HepG2 (cell line): ENCODE results near the gene ATF3. TPM values are rescaled to one million over a fixed set of nuclear protein-coding genes. Genes with fewer than 3 reads are reported as not detected.

Experiments used
- ATF1 ChIP-seq: IDR thresholded peaks from 2 replicates; pipeline ENCODE4 v1.6.1; 2016; ENCODE audit warnings: mild to moderate bottlenecking, control low read depth
- BHLHE40 ChIP-seq: IDR thresholded peaks from 2 replicates; pipeline ENCODE4 v1.6.1; 2011; ENCODE audit warnings: low read length, improper control_type of control experiment
- CAMTA2 ChIP-seq: sonication (generic); formaldehyde crosslinking; IDR thresholded peaks from 2 replicates; pipeline ENCODE4 v1.4.0; 2020; ENCODE audit warnings: mild to moderate bottlenecking, missing genetic modification reagents, borderline replicate concordance
- EED ChIP-seq: sonication (generic); formaldehyde crosslinking; IDR thresholded peaks from 2 replicates; pipeline ENCODE4 v1.5.0; 2020; ENCODE audit warnings: mild to moderate bottlenecking, missing genetic modification reagents
- HINFP ChIP-seq: sonication (generic); formaldehyde crosslinking; IDR thresholded peaks from 2 replicates; pipeline ENCODE4 v1.4.0; 2020; ENCODE audit warnings: low read depth, mild to moderate bottlenecking, missing genetic modification reagents
- HMGA1 ChIP-seq: sonication (generic); formaldehyde crosslinking; conservative IDR thresholded peaks from 2 replicates; pipeline ENCODE4 v1.4.0; 2020; ENCODE audit warnings: missing genetic modification reagents
- HMGXB4 ChIP-seq, 2 experiments: sonication (generic) in 1 of 2; formaldehyde crosslinking in 1 of 2; IDR thresholded peaks; 2 replicates each; pipeline versions ENCODE4 v1.4.0 to v1.6.1; 2018 to 2020; ENCODE audit warnings: missing genetic modification reagents in 2 of 2, borderline replicate concordance in 1 of 2, low read depth in 1 of 2, mild to moderate bottlenecking in 1 of 2, missing biosample characterization in 1 of 2
- NFE2L1 ChIP-seq: sonication (generic); formaldehyde crosslinking; IDR thresholded peaks from 2 replicates; pipeline ENCODE4 v1.4.0; 2020; ENCODE audit warnings: missing genetic modification reagents, mild to moderate bottlenecking, borderline replicate concordance
- SNAI1 ChIP-seq: sonication (generic); formaldehyde crosslinking; IDR thresholded peaks from 2 replicates; pipeline ENCODE4 v1.5.0; 2020; ENCODE audit warnings: mild to moderate bottlenecking, missing genetic modification reagents, borderline replicate concordance
- THAP9 ChIP-seq: sonication (generic); formaldehyde crosslinking; IDR thresholded peaks from 2 replicates; pipeline ENCODE4; 2020; ENCODE audit warnings: missing genetic modification reagents, mild to moderate bottlenecking, borderline replicate concordance
- ZBTB37 ChIP-seq: sonication (generic); formaldehyde crosslinking; IDR thresholded peaks from 2 replicates; pipeline ENCODE4 v1.4.0; 2020; ENCODE audit warnings: mild to moderate bottlenecking, missing genetic modification reagents
- ZNF275 ChIP-seq: sonication (generic); formaldehyde crosslinking; IDR thresholded peaks from 2 replicates; pipeline ENCODE4 v1.8.0; 2022; ENCODE audit warnings: missing genetic modification reagents, mild to moderate bottlenecking, inconsistent platforms, borderline replicate concordance
- ZNF280D ChIP-seq: sonication (generic); formaldehyde crosslinking; IDR thresholded peaks from 2 replicates; pipeline ENCODE4 v1.5.1; 2020; ENCODE audit warnings: mild to moderate bottlenecking, missing genetic modification reagents
- ZNF562 ChIP-seq: sonication (generic); formaldehyde crosslinking; IDR thresholded peaks from 2 replicates; pipeline ENCODE4 v1.8.0; 2022; ENCODE audit warnings: missing genetic modification reagents, borderline replicate concordance
- polyA plus RNA-seq, 8 experiments: library from polyadenylated mRNA; depleted of rRNA in 3 of 8; stranded (reverse) in 7 of 8; unstranded in 1 of 8; fragments of >200 nt; fragmentation: Illumina TruSeq in 4 of 8; extraction: Trizol in 4 of 8; gene quantifications; 2 replicates each; pipeline versions ENCODE4 v1.2.1 to v1.2.3, GENCODE V29; 2011 to 2016; ENCODE audit warnings: low read depth in 4 of 8, missing spikeins in 1 of 8, mixed read lengths in 1 of 8; ENCODE audit not compliant: insufficient read depth in 1 of 8
- total RNA-seq, 5 experiments: library from RNA; depleted of rRNA; stranded (reverse); fragments of >200 nt; fragmentation: Illumina TruSeq; extraction: Trizol; gene quantifications; 2 replicates each; pipeline ENCODE4 v1.2.3, GENCODE V29; 2016; ENCODE audit warnings: low read depth in 1 of 5

Gene ATF3
- total and polyA plus RNA-seq, 2 of the 13 experiments (the other 11 are each of a cell fraction or from before 2014, with no cell fraction given): 5.0 to 13.0 TPM

- TF ChIP-seq HMGXB4 (CRISPR knock-in tag; IDR thresholded peaks at IDR 0.05; ENCODE audit: borderline replicate concordance in 1 of 2, low read depth in 1 of 2): no peak; a peak in 2 of 4 replicates
- TF ChIP-seq ZBTB37 (CRISPR knock-in tag): no peak
- no peak for TF ChIP-seq CAMTA2
- TF ChIP-seq SNAI1 (CRISPR knock-in tag): 0 out of 2 replicates have a peak, but pooled peaks have one; percentile 72
- TF ChIP-seq HINFP: 0 out of 2 replicates have a peak, but pooled peaks have one; percentile 38
- TF ChIP-seq EED (CRISPR knock-in tag): peak; percentile 57; the same call in 1 of the 2 replicates
- TF ChIP-seq ZNF275 (CRISPR knock-in tag): peak; percentile 81; the same call in 1 of the 2 replicates
- TF ChIP-seq ZNF280D (CRISPR knock-in tag): no peak
- no peak; the same call in 1 of the 2 replicates for TF ChIP-seq ATF1 (CRISPR knock-in tag)
- no peak for TF ChIP-seq THAP9
- no peak for TF ChIP-seq HMGA1
- TF ChIP-seq BHLHE40: no peak; the same call in 1 of the 2 replicates
- TF ChIP-seq NFE2L1 (CRISPR knock-in tag): no peak
- TF ChIP-seq ZNF562 (CRISPR knock-in tag): no peak
Observed at GRCh38 chr1:212608392-212608958, at the start of gene ATF3 (continued).
